Activated B cell treated with CpG ODN at 0.5 μM for 24 hours (primary cell): Measurements from ENCODE around the gene GARNL3. TPM values are rescaled to one million over a fixed set of nuclear protein-coding genes. Genes with fewer than 3 reads are reported as not detected.

Experiments
- ATAC-seq: fragments of 200-7000 bp; cut with Tn5 transposase; one replicate; pipeline ENCODE4 v1.10.0; 2021; ENCODE audit warnings: low read depth, mild to moderate bottlenecking, moderate library complexity
- CTCF ChIA-PET: fragments of 350-600 bp; sonication (Branson Sonifier 250); formaldehyde crosslinking; loops from one replicate; lab custom pipeline; 2021; ENCODE audit warnings: antibody characterized with exemption; lab: Charles Lee
- POLR2A ChIA-PET: fragments of 350-600 bp; sonication (Branson Sonifier 250); formaldehyde crosslinking; loops from one replicate; lab custom pipeline; 2021; ENCODE audit warnings: antibody characterized with exemption; lab: Charles Lee
- DNase-seq: peaks from one replicate; pipeline ENCODE4 v3.0.0; 2022
- H3K27ac Mint-ChIP-seq: one replicate; pipeline ENCODE4 v1.8.0; 2020; ENCODE audit warnings: mixed read lengths
- H3K27me3 Mint-ChIP-seq: one replicate; pipeline ENCODE4 v1.8.0; 2021; ENCODE audit warnings: mixed read lengths
- H3K36me3 Mint-ChIP-seq: one replicate; pipeline ENCODE4 v1.8.0; 2021; ENCODE audit warnings: low read depth, mixed read lengths
- H3K4me1 Mint-ChIP-seq: one replicate; pipeline ENCODE4 v1.8.0; 2021; ENCODE audit warnings: mixed read lengths
- H3K4me3 Mint-ChIP-seq: one replicate; pipeline ENCODE4 v1.8.0; 2020; ENCODE audit warnings: mild to moderate bottlenecking, mixed read lengths
- H3K9me3 Mint-ChIP-seq: one replicate; pipeline ENCODE4 v1.8.0; 2020; ENCODE audit warnings: mixed read lengths
- intact Hi-C: fragments of 100-400 bp; cut with micrococcal nuclease; formaldehyde crosslinking; loops from one replicate; pipeline ENCODE4 v1.15.1; 2024
- total RNA-seq: library from RNA; stranded (reverse); gene quantifications from 2 replicates; pipeline ENCODE4 v1.2.3, GENCODE V29; 2022
- TF ChIP-seq, protein P1 (sequence below): fragments of 200-600 bp; IDR thresholded peaks from one replicate; pipeline ENCODE4 v1.8.0; 2022; ENCODE audit warnings: antibody characterized with exemption, mild to moderate bottlenecking

Gene GARNL3
- total RNA-seq, 1 donor from 2014 or later: 10.4 TPM

- TF ChIP-seq, protein P1, sequence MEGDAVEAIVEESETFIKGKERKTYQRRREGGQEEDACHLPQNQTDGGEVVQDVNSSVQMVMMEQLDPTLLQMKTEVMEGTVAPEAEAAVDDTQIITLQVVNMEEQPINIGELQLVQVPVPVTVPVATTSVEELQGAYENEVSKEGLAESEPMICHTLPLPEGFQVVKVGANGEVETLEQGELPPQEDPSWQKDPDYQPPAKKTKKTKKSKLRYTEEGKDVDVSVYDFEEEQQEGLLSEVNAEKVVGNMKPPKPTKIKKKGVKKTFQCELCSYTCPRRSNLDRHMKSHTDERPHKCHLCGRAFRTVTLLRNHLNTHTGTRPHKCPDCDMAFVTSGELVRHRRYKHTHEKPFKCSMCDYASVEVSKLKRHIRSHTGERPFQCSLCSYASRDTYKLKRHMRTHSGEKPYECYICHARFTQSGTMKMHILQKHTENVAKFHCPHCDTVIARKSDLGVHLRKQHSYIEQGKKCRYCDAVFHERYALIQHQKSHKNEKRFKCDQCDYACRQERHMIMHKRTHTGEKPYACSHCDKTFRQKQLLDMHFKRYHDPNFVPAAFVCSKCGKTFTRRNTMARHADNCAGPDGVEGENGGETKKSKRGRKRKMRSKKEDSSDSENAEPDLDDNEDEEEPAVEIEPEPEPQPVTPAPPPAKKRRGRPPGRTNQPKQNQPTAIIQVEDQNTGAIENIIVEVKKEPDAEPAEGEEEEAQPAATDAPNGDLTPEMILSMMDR: no peak
- no peaks in the 10 kb centered on the region for H3K36me3 Mint-ChIP-seq
- no peak for ATAC-seq
- intact Hi-C loops: no loop called here
- POLR2A ChIA-PET: interaction anchor here (0.7 kb wide), 1 partner anchor 8 kb away, joined by 9 read pairs; no protein-coding TSS in a partner anchor
- H3K4me1 Mint-ChIP-seq: no peaks in the 10 kb centered on the region
- DNase-seq: no peak
- no peak overlapping the region for H3K4me3 Mint-ChIP-seq
- no peaks in the 10 kb centered on the region for H3K27me3 Mint-ChIP-seq
- no peak overlapping the region for H3K27ac Mint-ChIP-seq
- no peaks in the 10 kb centered on the region for H3K9me3 Mint-ChIP-seq
- CTCF ChIA-PET: no interaction called here
Measured at GRCh38 chr9:127368852-127369402, 104.4 kb downstream of the GARNL3 start.

DNA sequence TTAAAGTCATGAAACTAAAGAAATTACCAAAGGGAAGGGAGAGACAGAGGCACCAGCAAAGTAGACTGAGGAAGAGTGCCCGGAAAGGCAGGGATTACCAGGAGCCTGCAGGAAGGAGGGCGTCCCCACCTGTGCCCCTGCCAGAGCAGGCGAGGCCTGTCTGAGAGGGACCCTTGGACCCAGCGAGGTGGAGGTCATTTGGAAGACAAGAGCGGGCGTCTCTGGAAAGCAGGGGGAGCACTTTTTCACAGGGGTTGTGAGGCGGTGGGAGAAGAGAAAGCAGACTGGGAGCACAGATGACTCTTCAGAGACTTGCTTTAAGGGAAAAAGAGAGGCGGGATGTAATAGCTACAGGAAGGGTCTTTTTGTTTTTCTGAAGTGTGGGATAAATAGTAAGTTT lies 104.9 kb downstream of the GARNL3 start:
- Mint-ChIP-seq H3K4me1 (no peaks in the 10 kb centered on the region), H3K27ac (no peak overlapping the region), H3K36me3 (no peaks in the 10 kb centered on the region), H3K4me3 (no peak overlapping the region), H3K9me3 (no peaks in the 10 kb centered on the region), H3K27me3 (peaks cover 4% of the 10 kb centered on the region)
- POLR2A ChIA-PET: interaction anchor here (0.7 kb wide), 1 partner anchor 8 kb away, joined by 9 read pairs; no protein-coding TSS in a partner anchor
- TF ChIP-seq, protein P1: no peak
- DNase-seq: no peak
- CTCF ChIA-PET: no interaction called here
- intact Hi-C loops: no loop called here
- ATAC-seq: no peak

DNA sequence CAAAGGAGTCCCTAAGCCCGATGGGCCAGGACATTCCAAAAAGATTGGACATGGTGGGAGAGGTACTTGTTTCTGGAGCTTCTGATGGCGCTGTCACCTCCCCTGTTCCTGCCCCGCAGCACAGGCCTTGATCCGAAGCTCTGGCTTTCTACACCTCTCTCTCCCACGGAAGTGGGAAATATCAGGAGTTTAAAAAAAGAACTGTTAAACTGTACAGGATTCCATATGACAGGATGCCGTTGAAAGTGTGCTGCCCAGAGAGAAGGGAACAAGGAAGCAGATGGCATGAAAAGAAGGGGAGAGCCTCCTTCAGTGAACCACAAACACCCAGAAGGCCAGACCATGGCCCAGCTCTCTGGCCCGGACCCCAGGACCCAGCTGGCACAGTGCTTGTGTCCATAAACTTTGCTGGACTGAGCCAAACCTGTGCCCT lies 105.6 kb downstream of the GARNL3 start:
- DNase-seq (no peak), ATAC-seq (no peak)
- Mint-ChIP-seq H3K27me3 (peaks cover 5% of the 10 kb centered on the region), H3K36me3 (no peaks in the 10 kb centered on the region), H3K9me3 (no peaks in the 10 kb centered on the region), H3K27ac (no peak overlapping the region), H3K4me1 (no peaks in the 10 kb centered on the region), H3K4me3 (no peak overlapping the region)
- intact Hi-C loops: no loop called here
- ChIA-PET CTCF (no interaction called here), POLR2A (no interaction called here)
- TF ChIP-seq, protein P1: no peak

GRCh38 chr9:127370672-127371648 lies 106.4 kb downstream of the GARNL3 start:
- no peaks in the 10 kb centered on the region for H3K36me3 Mint-ChIP-seq
- no peak for ATAC-seq
- DNase-seq: no peak
- no peaks in the 10 kb centered on the region for H3K9me3 Mint-ChIP-seq
- ChIA-PET CTCF (no interaction called here), POLR2A (interaction anchor here (0.6 kb wide), 1 partner anchor 10 kb away, joined by 5 read pairs; no protein-coding TSS in a partner anchor)
- peaks cover 5% of the 10 kb centered on the region for H3K27me3 Mint-ChIP-seq
- no peak overlapping the region for H3K4me3 Mint-ChIP-seq
- no peak overlapping the region for H3K27ac Mint-ChIP-seq
- TF ChIP-seq, protein P1: no peak
- intact Hi-C loops: no loop called here
- no peaks in the 10 kb centered on the region for H3K4me1 Mint-ChIP-seq

GRCh38 chr9:127380479-127380878 lies 115.9 kb downstream of the GARNL3 start:
- TF ChIP-seq, protein P1: no peak
- Mint-ChIP-seq H3K27me3 (peaks cover 7% of the 10 kb centered on the region), H3K36me3 (no peaks in the 10 kb centered on the region), H3K4me3 (no peak overlapping the region), H3K4me1 (no peaks in the 10 kb centered on the region), H3K9me3 (peaks cover 2% of the 10 kb centered on the region), H3K27ac (no peak overlapping the region)
- DNase-seq: no peak
- intact Hi-C loops: no loop called here
- CTCF ChIA-PET: no interaction called here
- ATAC-seq: no peak
- POLR2A ChIA-PET: interaction anchor here (0.7 kb wide), 1 partner anchor 42 kb away, joined by 4 read pairs; no protein-coding TSS in a partner anchor
